GM21528 (cell line): ENCODE data around the gene HMBS.
"Not testable (repeated sequence)": the region's sequence is repeated elsewhere in the genome, so short reads cannot be mapped to it uniquely, and the experiment has no call there.

Source experiments
- ATAC-seq: cut with Tn5 transposase; IDR thresholded peaks from one replicate; pipeline ENCODE4 v1.9.1; 2021; ENCODE audit warnings: mild to moderate bottlenecking, moderate library complexity; ENCODE audit not compliant: unreplicated experiment, low FRiP score

HMBS gene

DNA sequence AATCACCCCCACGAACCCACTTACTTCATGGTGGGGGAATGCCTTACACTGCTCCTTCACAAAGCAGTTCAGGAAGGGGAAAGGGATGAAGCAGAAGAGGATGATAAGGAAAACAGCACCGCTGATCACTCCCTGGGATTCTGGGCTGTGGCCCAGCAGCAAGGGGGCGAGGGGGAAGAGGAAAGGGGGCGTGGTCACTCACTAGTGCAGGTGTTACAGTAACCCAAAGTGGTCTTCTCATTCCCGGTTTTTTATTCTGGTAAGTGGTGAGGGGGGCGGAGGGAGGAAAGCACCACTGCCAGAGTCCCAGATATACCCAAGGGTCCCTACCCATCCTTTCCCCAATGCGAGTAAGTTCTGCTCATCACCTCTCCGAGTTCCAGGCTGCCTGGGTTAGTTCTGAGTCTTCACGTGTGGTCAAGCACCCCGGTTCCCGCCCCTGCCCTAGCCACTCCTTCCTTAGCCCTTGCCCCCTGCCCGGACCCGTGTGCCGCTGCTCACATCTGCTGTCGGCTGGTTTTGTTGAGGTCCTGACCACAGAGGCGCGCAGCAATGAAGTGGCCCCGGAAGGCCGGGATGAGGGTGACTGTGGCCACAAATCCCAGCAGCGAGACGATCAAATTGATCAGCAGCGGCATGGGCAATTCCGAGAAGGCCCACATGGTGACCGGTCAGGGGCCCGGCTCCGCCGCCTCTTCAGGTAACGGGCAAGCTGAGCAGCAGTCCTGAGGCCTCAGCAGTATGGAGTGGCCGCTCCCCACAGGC, 16.5 kb downstream of the HMBS start:
- ATAC-seq, result peak; percentile 22

DNA sequence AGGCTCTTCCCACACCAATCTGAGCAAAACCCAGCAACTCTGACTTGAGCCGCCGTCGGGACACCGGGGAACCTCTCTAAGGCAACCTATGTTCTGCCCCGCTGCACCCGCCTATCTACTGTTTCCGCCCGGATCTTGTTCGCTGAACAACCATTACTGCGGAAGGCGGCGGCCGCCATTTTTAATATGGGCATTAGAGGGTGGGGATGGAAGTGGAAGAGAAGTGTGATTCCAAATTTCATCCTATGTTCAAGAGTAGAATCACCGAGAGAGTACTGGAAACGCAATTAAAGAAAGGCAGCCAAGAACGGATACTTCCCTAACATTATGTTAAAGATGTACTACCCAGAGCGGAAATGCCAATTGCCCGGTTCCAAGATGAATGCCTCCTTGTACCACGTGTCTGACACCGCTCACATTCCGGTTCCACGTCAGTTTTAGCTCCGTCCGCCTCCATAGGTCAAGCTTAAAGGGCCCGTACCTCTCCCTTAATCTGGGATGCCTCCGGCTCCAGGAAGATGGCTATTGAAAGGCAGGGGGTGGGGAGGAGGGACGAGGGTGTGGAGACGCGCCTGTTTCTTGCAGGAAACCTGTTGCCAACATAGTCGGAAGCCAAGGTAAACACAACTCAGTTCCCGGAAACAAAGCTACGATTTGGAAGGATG, 17.2 kb downstream of the HMBS start, which contains the start of gene DPAGT1:
DPAGT1 (minus strand) TSS at position 95 of the 665 bp plus-strand sequence. CDS start 198 bp downstream, outside the sequence.
- peak; percentile 75 for ATAC-seq

GRCh38 chr11:119103161-119103664, 18.5 kb downstream of the HMBS start:
- not testable (repeated sequence) for ATAC-seq

DNA sequence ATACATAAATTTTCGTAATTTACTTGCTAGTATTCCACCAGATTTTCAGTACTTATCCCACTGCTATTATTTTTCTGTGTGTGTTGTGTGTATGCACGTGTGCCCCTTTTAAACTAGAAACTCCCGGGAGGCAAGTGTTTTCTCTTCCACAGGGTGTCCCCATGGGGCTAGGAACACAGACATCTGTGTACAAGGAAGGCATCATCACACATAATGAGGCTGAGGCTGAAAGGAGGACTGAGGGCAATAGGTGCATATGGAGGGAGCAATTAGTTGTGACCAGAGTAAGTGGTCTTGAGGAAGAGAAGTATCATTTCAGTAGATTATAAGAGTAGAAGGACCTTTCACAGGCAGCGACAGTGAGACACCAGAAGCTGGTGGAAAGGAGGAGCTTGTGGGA, 19.1 kb downstream of the HMBS start:
- no peak for ATAC-seq

DNA sequence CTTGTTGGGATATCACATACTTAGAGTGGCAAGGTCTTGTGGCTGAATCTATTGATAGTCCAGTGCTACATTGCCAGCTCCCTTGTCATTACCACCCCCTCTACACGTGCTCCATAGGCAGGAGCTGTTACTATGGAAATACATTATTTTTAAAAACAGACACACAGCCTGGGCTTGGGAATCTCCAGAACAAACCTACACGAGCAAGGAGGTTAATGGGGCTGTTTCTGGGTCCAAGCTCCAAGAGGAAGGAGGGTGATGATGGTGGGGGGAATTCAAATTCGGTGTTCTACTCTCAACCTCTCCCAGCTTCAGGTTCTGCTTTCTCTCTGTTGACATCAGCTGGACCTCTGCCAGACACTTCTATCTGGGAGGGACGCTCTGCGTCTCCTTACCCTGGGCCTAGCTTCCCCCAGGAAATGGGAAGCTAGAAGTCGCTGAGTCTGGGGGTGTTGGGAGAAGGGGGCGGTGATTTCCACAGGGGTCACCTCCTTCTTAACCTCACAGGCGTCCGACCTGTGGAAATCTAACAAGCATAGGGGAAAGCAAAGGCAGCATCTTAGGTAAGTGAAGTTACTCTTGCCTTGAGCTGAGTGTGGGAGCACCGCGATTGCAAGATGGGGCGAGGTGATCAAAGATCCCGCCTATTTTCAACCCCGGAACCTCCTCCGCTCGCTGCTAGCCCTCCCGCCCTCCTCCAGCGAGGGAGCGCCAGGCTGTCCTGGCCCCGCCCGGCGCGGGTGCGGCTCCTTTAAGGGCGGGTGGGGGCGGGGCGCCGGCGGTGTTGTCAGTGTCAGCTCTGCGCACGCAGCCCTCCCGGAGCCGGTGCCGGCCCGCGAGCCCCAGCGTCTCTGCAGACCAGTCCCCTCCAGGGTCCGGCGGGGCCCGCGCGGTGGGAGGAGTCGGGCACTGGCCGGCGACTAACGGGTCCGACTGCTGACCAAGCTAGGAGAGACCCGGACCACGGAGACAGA, 22.2 kb downstream of the HMBS start, which contains the start of gene C2CD2L:
C2CD2L (plus strand) TSS at position 781 of the 974 bp plus-strand sequence. CDS start 398 bp downstream, outside the sequence.
- peak; percentile 65 for ATAC-seq

DNA sequence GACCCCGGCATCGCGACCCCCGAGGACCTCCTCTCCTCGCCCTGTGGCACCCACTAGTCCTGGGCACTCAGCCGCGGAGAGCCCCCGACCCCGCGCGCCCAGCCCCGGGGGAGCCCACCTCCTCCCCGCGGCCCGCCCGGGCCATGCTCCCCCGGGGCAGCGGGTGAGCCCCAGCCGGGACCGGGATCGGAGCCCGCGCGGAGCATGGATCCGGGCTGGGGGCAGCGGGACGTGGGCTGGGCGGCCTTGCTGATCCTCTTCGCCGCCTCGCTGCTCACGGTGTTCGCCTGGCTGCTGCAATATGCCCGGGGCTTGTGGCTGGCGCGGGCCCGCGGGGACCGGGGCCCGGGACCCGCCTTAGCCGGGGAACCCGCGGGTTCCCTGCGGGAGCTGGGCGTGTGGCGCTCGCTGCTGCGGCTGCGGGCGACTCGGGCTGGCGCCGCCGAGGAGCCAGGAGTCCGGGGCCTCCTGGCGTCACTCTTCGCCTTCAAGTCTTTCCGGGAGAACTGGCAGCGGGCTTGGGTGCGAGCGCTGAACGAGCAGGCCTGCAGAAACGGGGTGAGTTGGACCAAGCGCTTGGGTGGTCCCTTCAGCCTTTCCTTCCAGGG, 23.0 kb downstream of the HMBS start:
- peak; percentile 23 for ATAC-seq

- ATAC-seq, result no peak
Observed at GRCh38 chr11:119108146-119108856, 23.6 kb downstream of the HMBS start.

GRCh38 chr11:119108857-119109221, 24.2 kb downstream of the HMBS start:
- no peak for ATAC-seq

DNA sequence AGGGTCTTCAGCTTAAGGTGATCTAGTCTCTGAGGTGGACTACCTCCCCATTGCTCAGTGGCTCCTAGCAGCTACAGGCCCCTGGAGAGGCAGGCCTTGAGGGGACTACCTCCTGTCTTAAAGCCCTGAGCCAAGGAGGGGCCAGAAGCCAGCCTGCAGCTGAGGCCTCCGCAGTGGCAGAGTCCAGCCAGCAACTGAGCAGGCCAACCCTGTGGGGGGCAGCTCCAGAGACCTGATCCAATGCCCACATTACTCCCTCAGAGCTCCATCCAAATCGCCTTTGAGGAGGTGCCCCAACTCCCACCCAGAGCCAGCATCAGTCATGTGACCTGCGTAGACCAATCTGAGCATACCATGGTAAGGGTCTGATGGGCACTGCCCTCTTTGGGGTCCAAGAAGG, 25.2 kb downstream of the HMBS start:
- no peak for ATAC-seq

- no peak for ATAC-seq
Observed at GRCh38 chr11:119110439-119110838, 25.8 kb downstream of the HMBS start.

GRCh38 chr11:119111361-119111925, 26.8 kb downstream of the HMBS start:
- ATAC-seq, result no peak

DNA sequence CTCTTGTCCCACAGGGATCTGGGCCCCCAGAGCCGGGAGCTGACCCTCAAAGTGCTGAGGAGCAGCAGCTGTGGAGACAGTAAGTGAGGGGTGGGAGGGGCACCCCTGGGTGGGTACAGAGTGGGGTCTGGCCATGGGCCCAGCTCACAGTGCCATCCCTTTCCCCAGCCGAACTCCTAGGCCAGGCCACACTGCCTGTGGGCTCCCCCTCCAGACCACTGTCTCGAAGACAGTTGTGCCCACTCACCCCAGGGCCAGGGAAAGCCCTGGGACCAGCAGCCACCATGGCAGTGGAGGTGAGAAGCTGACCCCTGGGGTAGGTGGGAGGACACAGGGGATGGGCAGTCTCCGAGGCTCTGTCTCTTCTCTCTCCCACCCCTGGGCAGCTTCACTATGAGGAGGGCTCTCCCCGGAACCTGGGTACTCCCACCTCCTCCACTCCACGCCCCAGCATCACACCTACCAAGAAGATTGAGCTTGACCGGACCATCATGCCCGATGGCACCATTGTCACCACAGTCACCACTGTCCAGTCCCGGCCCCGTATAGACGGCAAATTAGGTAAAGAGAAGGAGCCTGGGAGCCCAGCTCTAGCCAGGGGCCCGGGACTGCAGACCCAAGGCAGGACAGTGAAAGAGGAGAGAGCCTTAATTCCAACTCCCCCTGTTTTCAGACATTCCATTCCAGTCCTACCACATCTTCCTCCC, 27.8 kb downstream of the HMBS start:
- no peak for ATAC-seq

DNA sequence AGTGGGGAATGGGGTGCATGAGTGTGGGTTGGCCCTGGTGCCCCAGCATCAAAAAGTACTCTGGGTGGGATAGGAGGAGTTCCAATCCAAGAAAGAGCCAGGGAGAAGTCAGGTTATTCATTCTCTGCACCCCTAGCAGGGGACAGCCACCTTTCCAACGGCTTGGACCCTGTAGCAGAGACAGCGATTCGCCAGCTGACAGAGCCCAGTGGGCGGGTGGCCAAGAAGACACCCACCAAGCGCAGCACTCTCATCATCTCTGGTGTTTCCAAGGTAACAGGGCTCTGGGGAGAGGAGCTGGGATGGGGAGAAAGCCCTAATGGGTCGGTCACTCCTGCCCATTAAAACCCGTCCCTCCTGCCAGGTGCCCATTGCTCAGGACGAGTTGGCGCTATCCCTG, 29.0 kb downstream of the HMBS start:
- no peak for ATAC-seq

DNA sequence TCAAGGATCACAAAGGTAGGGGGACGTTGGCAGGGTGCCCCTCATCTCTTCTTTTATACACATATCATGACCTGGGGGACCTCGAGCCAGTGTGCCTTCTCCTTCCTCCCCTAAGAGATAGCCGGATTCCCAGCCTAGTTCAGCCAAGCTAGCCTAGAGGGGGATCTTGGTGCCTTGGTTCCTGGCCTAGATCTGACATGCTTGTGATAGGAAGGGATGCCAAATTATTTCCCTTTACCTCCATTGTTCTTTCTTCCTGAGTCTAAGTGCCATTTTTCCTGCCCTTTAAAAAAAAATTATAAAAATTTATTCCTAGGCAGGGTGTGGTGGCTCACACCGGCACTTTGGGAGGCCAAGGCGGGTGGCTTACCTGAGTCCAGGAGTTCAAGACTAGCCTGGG, 29.7 kb downstream of the HMBS start:
- no peak for ATAC-seq

- ATAC-seq, result no peak
Observed at GRCh38 chr11:119115484-119116234, 31.0 kb downstream of the HMBS start.

DNA sequence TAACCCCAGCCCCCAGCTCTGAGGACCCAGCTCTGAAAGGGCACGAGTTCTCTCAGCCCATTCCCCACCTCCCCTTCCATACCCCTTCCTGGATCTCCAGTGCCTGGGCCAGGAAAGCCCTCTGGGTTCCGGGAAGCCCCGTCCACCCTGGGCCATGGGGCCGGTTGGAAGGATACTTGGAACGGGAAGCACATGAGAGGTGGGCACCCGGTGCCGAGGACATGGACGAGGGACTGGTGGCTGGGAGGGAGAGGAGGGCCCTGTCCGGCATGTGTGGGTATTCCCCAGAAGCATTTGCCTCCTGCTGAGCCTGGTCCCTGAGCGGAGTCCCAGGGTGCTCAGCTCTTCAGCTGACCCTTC, 31.5 kb downstream of the HMBS start:
- ATAC-seq, result no peak

- ATAC-seq, result no peak
Observed at GRCh38 chr11:119116601-119117000, 31.9 kb downstream of the HMBS start.
